Measurements from ENCODE around the gene SUN1.

Gene SUN1

GRCh38 chr7:822692-823276 lies 9.5 kb upstream of the SUN1 start:
- no peak overlapping the region for H3K4me3 ChIP-seq (ENCODE audit: low read length)
- no peak for DNase-seq (ENCODE audit: low read depth)
- TF ChIP-seq, protein P1, sequence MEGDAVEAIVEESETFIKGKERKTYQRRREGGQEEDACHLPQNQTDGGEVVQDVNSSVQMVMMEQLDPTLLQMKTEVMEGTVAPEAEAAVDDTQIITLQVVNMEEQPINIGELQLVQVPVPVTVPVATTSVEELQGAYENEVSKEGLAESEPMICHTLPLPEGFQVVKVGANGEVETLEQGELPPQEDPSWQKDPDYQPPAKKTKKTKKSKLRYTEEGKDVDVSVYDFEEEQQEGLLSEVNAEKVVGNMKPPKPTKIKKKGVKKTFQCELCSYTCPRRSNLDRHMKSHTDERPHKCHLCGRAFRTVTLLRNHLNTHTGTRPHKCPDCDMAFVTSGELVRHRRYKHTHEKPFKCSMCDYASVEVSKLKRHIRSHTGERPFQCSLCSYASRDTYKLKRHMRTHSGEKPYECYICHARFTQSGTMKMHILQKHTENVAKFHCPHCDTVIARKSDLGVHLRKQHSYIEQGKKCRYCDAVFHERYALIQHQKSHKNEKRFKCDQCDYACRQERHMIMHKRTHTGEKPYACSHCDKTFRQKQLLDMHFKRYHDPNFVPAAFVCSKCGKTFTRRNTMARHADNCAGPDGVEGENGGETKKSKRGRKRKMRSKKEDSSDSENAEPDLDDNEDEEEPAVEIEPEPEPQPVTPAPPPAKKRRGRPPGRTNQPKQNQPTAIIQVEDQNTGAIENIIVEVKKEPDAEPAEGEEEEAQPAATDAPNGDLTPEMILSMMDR (IDR thresholded peaks at IDR 0.05; ENCODE audit: insufficient read depth, low read depth, low read length, missing control alignments): no peak

DNA sequence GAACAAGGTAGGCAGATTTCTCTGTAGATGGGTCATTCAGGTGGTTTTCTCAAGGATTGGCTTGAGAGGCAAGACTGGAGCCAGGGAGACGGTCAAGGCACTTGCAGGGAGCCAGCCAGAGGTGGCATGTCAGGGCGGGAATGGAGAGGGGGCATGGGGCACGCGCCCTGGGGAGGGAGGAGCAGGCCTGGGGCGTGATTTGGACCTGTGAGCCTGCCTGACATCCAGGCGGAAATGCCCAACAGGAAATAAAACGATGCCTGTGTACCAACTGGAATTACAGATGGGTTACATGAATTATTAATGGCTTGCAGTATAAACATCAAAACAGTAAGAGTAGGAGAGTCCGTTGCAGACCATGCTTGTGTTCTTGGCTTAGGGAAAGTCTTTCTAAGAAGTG lies 8.6 kb upstream of the SUN1 start:
- TF ChIP-seq, protein P1 (IDR thresholded peaks at IDR 0.05; ENCODE audit: insufficient read depth, low read depth, low read length, missing control alignments): no peak
- no peak for DNase-seq (ENCODE audit: low read depth)
- H3K4me3 ChIP-seq (ENCODE audit: low read length): no peak overlapping the region

GRCh38 chr7:824081-824480 lies 8.2 kb upstream of the SUN1 start:
- TF ChIP-seq, protein P1 (IDR thresholded peaks at IDR 0.05; ENCODE audit: insufficient read depth, low read depth, low read length, missing control alignments): no peak
- DNase-seq (ENCODE audit: low read depth): no peak
- no peak overlapping the region for H3K4me3 ChIP-seq (ENCODE audit: low read length)

DNA sequence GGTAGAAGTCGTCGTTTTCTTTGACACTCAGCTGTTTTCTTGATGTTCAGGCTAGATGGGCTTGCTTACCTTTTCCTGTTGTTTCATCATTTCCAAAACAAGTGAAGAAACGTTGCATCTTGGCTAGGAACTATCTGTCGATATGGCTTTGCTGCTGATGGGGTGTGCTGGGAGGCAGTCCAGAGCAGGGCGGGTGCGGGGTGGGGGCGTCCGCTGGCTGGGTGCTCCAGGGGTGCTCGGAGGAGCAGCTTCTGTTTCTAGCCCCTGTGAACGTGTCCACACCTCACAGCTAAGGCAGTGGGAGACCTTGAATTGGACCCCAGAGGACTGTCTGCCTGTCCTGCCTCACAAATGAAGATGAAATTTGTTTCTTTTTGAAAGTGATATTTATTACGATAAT lies 7.6 kb upstream of the SUN1 start:
- TF ChIP-seq, protein P1 (IDR thresholded peaks at IDR 0.05; ENCODE audit: insufficient read depth, low read depth, low read length, missing control alignments): no peak
- no peak overlapping the region for H3K4me3 ChIP-seq (ENCODE audit: low read length)
- no peak for DNase-seq (ENCODE audit: low read depth)

DNA sequence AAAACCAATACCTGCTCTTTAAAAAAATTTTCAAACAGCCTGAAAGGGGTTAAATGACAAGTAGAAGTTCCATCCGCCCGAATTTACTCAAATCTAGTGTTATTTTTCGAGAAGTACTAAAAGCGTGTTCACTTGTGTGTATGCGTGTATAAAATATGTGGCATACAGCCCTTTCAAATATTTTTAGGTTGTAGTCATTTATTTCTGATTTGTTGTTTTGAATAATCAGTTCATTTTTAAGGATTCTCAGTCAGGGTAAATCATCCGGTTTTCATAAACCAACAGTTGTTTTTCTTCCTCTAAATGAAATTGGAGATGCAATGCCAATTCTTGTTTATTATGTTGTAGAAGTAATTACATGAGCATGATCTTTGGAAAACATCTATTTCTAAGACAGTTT lies 6.9 kb upstream of the SUN1 start:
- DNase-seq (ENCODE audit: low read depth): no peak
- H3K4me3 ChIP-seq (ENCODE audit: low read length): no peak overlapping the region
- TF ChIP-seq, protein P1 (IDR thresholded peaks at IDR 0.05; ENCODE audit: insufficient read depth, low read depth, low read length, missing control alignments): no peak

- TF ChIP-seq, protein P1 (IDR thresholded peaks at IDR 0.05; ENCODE audit: insufficient read depth, low read depth, low read length, missing control alignments): no peak
- DNase-seq (ENCODE audit: low read depth): no peak
- H3K4me3 ChIP-seq (ENCODE audit: low read length): no peak overlapping the region
These were observed 5.9 kb upstream of the SUN1 start for GRCh38 chr7:826230-826917.
